Naive thymus-derived CD4-positive, alpha-beta T cell (primary cell): ENCODE results near the gene LPGAT1. TPM values are rescaled to one million over a fixed set of nuclear protein-coding genes. Genes with fewer than 3 reads are reported as not detected.

Experiments
- ATAC-seq: fragments of 150-1000 bp; cut with Tn5 transposase; 2 replicates; pipeline ENCODE4 v1.10.0; 2021; ENCODE audit warnings: mild to moderate bottlenecking, moderate library complexity
- CTCF ChIA-PET: fragments of 350-600 bp; sonication (Branson Sonifier 250); formaldehyde crosslinking; loops from one replicate; lab custom pipeline; 2021; ENCODE audit warnings: antibody characterized with exemption; lab: Charles Lee
- POLR2A ChIA-PET: fragments of 350-600 bp; sonication (Branson Sonifier 250); formaldehyde crosslinking; loops from one replicate; lab custom pipeline; 2021; ENCODE audit warnings: antibody characterized with exemption, inconsistent platforms; lab: Charles Lee
- DNase-seq, 9 donors: peaks; one replicate each; pipeline versions ENCODE4 v3.0.0 to v3.0.0-alpha.2; 2020 to 2022; ENCODE audit warnings: mixed read lengths in 1 of 9
- H3K27ac ChIP-seq: one replicate; pipeline ENCODE4 v1.7.0; 2013; ENCODE audit warnings: mild to moderate bottlenecking, low read depth, low read length, moderate library complexity
- H3K27me3 ChIP-seq, 2 donors: one replicate each; pipeline ENCODE4 v1.7.0; 2013; ENCODE audit warnings: low read length in 2 of 2, mild to moderate bottlenecking in 2 of 2, moderate library complexity in 2 of 2; ENCODE audit not compliant: control insufficient read depth in 2 of 2, insufficient read depth in 2 of 2
- H3K36me3 ChIP-seq, 3 experiments: 1 replicate in 2 of 3; 2 replicates in 1 of 3; pipeline ENCODE4 v1.7.0; 2013; ENCODE audit warnings: low read length in 3 of 3, mild to moderate bottlenecking in 3 of 3, moderate library complexity in 1 of 3; ENCODE audit not compliant: insufficient read depth in 3 of 3, control insufficient read depth in 2 of 3
- H3K4me1 ChIP-seq, 2 donors: one replicate each; pipeline ENCODE4 v1.7.0; 2013; ENCODE audit warnings: low read length in 2 of 2, mild to moderate bottlenecking in 2 of 2, moderate library complexity in 1 of 2; ENCODE audit not compliant: control insufficient read depth in 2 of 2, insufficient read depth in 2 of 2
- H3K4me3 ChIP-seq: 2 replicates; pipeline ENCODE4 v1.7.0; 2013; ENCODE audit warnings: mild to moderate bottlenecking, low read length
- H3K9me3 ChIP-seq, 3 experiments: 1 replicate in 2 of 3; 2 replicates in 1 of 3; pipeline ENCODE4 v1.7.0; 2013; ENCODE audit warnings: low read length in 3 of 3; ENCODE audit not compliant: control insufficient read depth in 2 of 3
- H3K27ac Mint-ChIP-seq, 9 donors: one replicate each; pipeline ENCODE4 v1.8.0; 2020 to 2022; ENCODE audit warnings: mixed read lengths in 9 of 9, mild to moderate bottlenecking in 8 of 9, moderate library complexity in 5 of 9, inconsistent platforms in 2 of 9
- H3K27me3 Mint-ChIP-seq, 5 donors: one replicate each; pipeline ENCODE4 v1.8.0; 2021 to 2022; ENCODE audit warnings: mixed read lengths in 5 of 5, mild to moderate bottlenecking in 1 of 5
- H3K36me3 Mint-ChIP-seq, 5 donors: one replicate each; pipeline ENCODE4 v1.8.0; 2020 to 2022; ENCODE audit warnings: mixed read lengths in 5 of 5, mild to moderate bottlenecking in 3 of 5, inconsistent platforms in 1 of 5
- H3K4me1 Mint-ChIP-seq, 7 donors: one replicate each; pipeline ENCODE4 v1.8.0; 2020 to 2022; ENCODE audit warnings: mixed read lengths in 7 of 7, mild to moderate bottlenecking in 3 of 7, inconsistent platforms in 1 of 7
- H3K4me3 Mint-ChIP-seq, 10 donors: one replicate each; pipeline ENCODE4 v1.8.0; 2020 to 2022; ENCODE audit warnings: mild to moderate bottlenecking in 10 of 10, mixed read lengths in 10 of 10, moderate library complexity in 6 of 10, inconsistent platforms in 2 of 10
- H3K9me3 Mint-ChIP-seq, 11 donors: one replicate each; pipeline ENCODE4 v1.8.0; 2020 to 2022; ENCODE audit warnings: mixed read lengths in 11 of 11, mild to moderate bottlenecking in 4 of 11, inconsistent platforms in 1 of 11, moderate library complexity in 1 of 11
- intact Hi-C, 2 donors: fragments of 100-400 bp; cut with micrococcal nuclease; formaldehyde crosslinking; loops; one replicate each; pipeline ENCODE4 v1.15.1; 2023
- polyA plus RNA-seq, 2 donors: library from polyadenylated mRNA; unstranded; fragments of 300-500 nt; fragmentation: Illumina TruSeq; gene quantifications; one replicate each; pipeline ENCODE4 v1.2.3, GENCODE V29; 2021
- total RNA-seq, 6 experiments: library from RNA in 5 of 6; stranded (reverse) in 5 of 6; gene quantifications; 1 replicate in 5 of 6; 2 replicates in 1 of 6; pipeline ENCODE4 v1.2.3 and lab custom pipeline; 2021 to 2026

LPGAT1 gene
- total and polyA plus RNA-seq, 7 experiments from 2014 or later, result 6.3 to 76.1 (median 13.6) TPM

- ChIA-PET POLR2A (no interaction called here), CTCF (no interaction called here)
- ATAC-seq, result no peak
These were observed 125.0 kb downstream of the LPGAT1 start for GRCh38 chr1:211705467-211706091.

DNA sequence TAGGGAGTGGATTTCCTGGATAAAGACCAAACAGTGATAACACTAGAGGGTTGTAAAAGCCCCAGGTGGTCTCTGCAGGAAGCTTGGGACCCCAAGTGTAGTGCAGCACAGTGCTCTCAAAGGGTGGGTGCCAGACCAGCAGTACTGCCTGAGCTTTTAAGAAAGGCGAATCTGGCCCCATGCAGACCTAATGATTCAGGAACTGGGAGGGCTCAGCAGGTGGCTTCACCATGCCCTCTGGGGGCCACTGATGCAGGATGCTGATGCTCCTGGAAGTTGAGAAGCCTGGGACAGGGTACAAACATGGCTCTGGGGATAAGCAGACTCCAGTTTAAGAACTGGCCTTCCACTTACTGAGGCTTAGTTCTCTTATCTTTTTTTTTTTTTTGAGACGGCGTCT lies 126.0 kb downstream of the LPGAT1 start:
- H3K27me3 ChIP-seq, result no peaks in the 10 kb centered on the region
- Mint-ChIP-seq H3K36me3 (peaks cover 0 to 2% (median 0%) of the 10 kb centered on the region in 5 donors), H3K27ac (no peak overlapping the region), H3K27me3 (peaks cover 0 to 32% (median 0%) of the 10 kb centered on the region in 5 donors), H3K9me3 (no peaks in the 10 kb centered on the region), H3K4me3 (no peak overlapping the region), H3K4me1 (peaks cover 0 to 3% (median 0%) of the 10 kb centered on the region in 7 donors)
- POLR2A ChIA-PET, result interaction anchor here (0.8 kb wide), 1 partner anchor 46 kb away, joined by 4 read pairs; no protein-coding TSS in a partner anchor
- H3K27ac ChIP-seq, result no peak overlapping the region
- no peak for ATAC-seq
- no peaks in the 10 kb centered on the region for H3K9me3 ChIP-seq
- H3K4me1 ChIP-seq, result no peaks in the 10 kb centered on the region
- no peak for DNase-seq
- H3K4me3 ChIP-seq, result no peak overlapping the region
- H3K36me3 ChIP-seq, result no peaks in the 10 kb centered on the region
- intact Hi-C loops, result loop anchor here in 1 of 2 donors (5.0 kb wide), 1 partner anchor 33 kb away; no protein-coding TSS in a partner anchor
- CTCF ChIA-PET, result no interaction called here

More at GRCh38 chr1:211705467-211706091, 125.0 kb downstream of the LPGAT1 start:
- no peak overlapping the region for H3K4me3 ChIP-seq
- intact Hi-C loops, result no loop called here
- no peaks in the 10 kb centered on the region for H3K9me3 Mint-ChIP-seq
- no peak overlapping the region for H3K4me3 Mint-ChIP-seq
- H3K27ac ChIP-seq, result no peak overlapping the region
- no peaks in the 10 kb centered on the region for H3K36me3 Mint-ChIP-seq
- peaks cover 0 to 22% (median 0%) of the 10 kb centered on the region in 5 donors for H3K27me3 Mint-ChIP-seq
- H3K27me3 ChIP-seq, result no peaks in the 10 kb centered on the region
- no peaks in the 10 kb centered on the region for H3K4me1 ChIP-seq
- DNase-seq, result no peak
- H3K27ac Mint-ChIP-seq, result no peak overlapping the region
- peaks cover 0 to 1% (median 0%) of the 10 kb centered on the region in 7 donors for H3K4me1 Mint-ChIP-seq
- H3K9me3 ChIP-seq, result no peaks in the 10 kb centered on the region
- no peaks in the 10 kb centered on the region for H3K36me3 ChIP-seq

GRCh38 chr1:211703812-211704537 lies 126.6 kb downstream of the LPGAT1 start:
- POLR2A ChIA-PET, result interaction anchor here (0.8 kb wide), 1 partner anchor 45 kb away, joined by 4 read pairs; no protein-coding TSS in a partner anchor
- no peak for ATAC-seq
- CTCF ChIA-PET, result interaction anchor here (0.6 kb wide), 1 partner anchor 130 kb away, joined by 3 read pairs; no protein-coding TSS in a partner anchor

GRCh38 chr1:211701733-211702132 lies 128.8 kb downstream of the LPGAT1 start:
- Mint-ChIP-seq H3K27me3 (peaks cover 0 to 38% (median 0%) of the 10 kb centered on the region in 5 donors), H3K4me3 (no peak overlapping the region), H3K9me3 (no peaks in the 10 kb centered on the region), H3K4me1 (peaks cover 0 to 24% (median 5%) of the 10 kb centered on the region in 7 donors), H3K36me3 (peaks cover 0 to 2% (median 0%) of the 10 kb centered on the region in 5 donors), H3K27ac (no peak overlapping the region)
- DNase-seq, result no peak
- no peaks in the 10 kb centered on the region for H3K9me3 ChIP-seq
- H3K4me3 ChIP-seq, result no peak overlapping the region
- H3K4me1 ChIP-seq, result peaks cover 4% of the 10 kb centered on the region in 2 donors
- ChIA-PET POLR2A (no interaction called here), CTCF (interaction anchor here (0.8 to 1.1 kb wide), 3 partner anchors 11 to 124 kb away, joined by 3 to 5 read pairs (median 4); no protein-coding TSS in a partner anchor)
- no peak overlapping the region for H3K27ac ChIP-seq
- no peaks in the 10 kb centered on the region for H3K27me3 ChIP-seq
- no peak for ATAC-seq
- no peaks in the 10 kb centered on the region for H3K36me3 ChIP-seq
- intact Hi-C loops, result loop anchor here in 1 of 2 donors (5.0 kb wide), 1 partner anchor 36 kb away; no protein-coding TSS in a partner anchor

More at GRCh38 chr1:211703812-211704537, 126.6 kb downstream of the LPGAT1 start:
- intact Hi-C loops, result loop anchor here in 1 of 2 donors (5.0 kb wide), 1 partner anchor 33 kb away; no protein-coding TSS in a partner anchor
- Mint-ChIP-seq H3K27ac (peak overlapping the region in 1 of 9 donors; percentile 25), H3K9me3 (no peaks in the 10 kb centered on the region), H3K4me1 (peaks cover 0 to 6% (median 0%) of the 10 kb centered on the region in 7 donors), H3K36me3 (peaks cover 0 to 2% (median 0%) of the 10 kb centered on the region in 5 donors), H3K4me3 (no peak overlapping the region), H3K27me3 (peaks cover 0 to 36% (median 0%) of the 10 kb centered on the region in 5 donors)
- H3K9me3 ChIP-seq, result no peaks in the 10 kb centered on the region
- DNase-seq, result no peak
- H3K27ac ChIP-seq, result no peak overlapping the region
- no peaks in the 10 kb centered on the region for H3K4me1 ChIP-seq
- no peaks in the 10 kb centered on the region for H3K27me3 ChIP-seq
- H3K4me3 ChIP-seq, result no peak overlapping the region
- no peaks in the 10 kb centered on the region for H3K36me3 ChIP-seq

DNA sequence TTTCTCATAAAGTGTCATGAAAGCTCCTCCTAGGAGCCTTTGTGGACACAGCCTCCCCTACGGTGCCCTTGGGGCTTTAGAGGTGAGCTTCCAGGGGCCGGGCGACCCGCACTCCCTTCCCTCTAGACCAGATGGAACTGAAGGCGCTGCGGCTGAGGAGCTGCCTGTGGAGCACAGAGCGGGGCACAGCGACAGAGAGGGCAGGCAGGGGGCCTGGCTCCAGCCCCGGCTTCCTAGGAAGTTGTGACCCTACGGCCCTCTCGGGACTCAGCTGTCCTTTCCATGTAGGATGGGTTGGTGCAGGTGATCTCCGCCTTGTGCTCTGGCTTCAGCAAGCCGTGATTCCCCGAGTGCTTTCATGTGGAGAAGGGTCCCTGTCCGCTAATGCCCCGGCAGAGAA lies 131.5 kb downstream of the LPGAT1 start:
- H3K4me1 ChIP-seq, result peaks cover 4 to 16% of the 10 kb centered on the region in 2 donors

More for the DNA sequence above, 131.5 kb downstream of the LPGAT1 start:
- Mint-ChIP-seq H3K27ac (no peak overlapping the region), H3K4me3 (peak overlapping the region in 6 of 10 donors; percentile 16 to 83 (median 44)), H3K27me3 (peaks cover 0 to 38% (median 0%) of the 10 kb centered on the region in 5 donors), H3K9me3 (peaks cover 0 to 1% (median 0%) of the 10 kb centered on the region in 11 donors), H3K4me1 (peaks cover 0 to 39% (median 9%) of the 10 kb centered on the region in 7 donors), H3K36me3 (peaks cover 0 to 2% (median 0%) of the 10 kb centered on the region in 5 donors)
- DNase-seq, result no peak
- intact Hi-C loops, result loop anchor here (5.0 kb wide), 5 partner anchors 198 to 758 kb away; partner anchors contain the start of genes DTL (in 1 of the 2), INTS7 (in 1 of the 2) and PPP2R5A (in 1 of the 2)
- ChIA-PET CTCF (interaction anchor here (0.6 to 2.8 kb wide), 9 partner anchors 9 to 757 kb away, joined by 3 to 14 read pairs (median 4); partner anchors contain the start of genes DTL and INTS7), POLR2A (interaction anchor here (0.9 kb wide), 1 partner anchor 17 kb away, joined by 3 read pairs; no protein-coding TSS in a partner anchor)
- H3K36me3 ChIP-seq, result no peaks in the 10 kb centered on the region
- no peaks in the 10 kb centered on the region for H3K9me3 ChIP-seq
- H3K4me3 ChIP-seq, result no peak overlapping the region
- no peak overlapping the region for H3K27ac ChIP-seq
- ATAC-seq, result no peak
- no peaks in the 10 kb centered on the region for H3K27me3 ChIP-seq
